HG03025 (cell line): ENCODE measurements around the gene MGME1.

Experiments
- ATAC-seq: cut with Tn5 transposase; IDR thresholded peaks from one replicate; pipeline ENCODE4 v1.9.1; 2021; ENCODE audit warnings: mild to moderate bottlenecking, moderate library complexity; ENCODE audit not compliant: unreplicated experiment, low FRiP score

MGME1 gene, protein sequence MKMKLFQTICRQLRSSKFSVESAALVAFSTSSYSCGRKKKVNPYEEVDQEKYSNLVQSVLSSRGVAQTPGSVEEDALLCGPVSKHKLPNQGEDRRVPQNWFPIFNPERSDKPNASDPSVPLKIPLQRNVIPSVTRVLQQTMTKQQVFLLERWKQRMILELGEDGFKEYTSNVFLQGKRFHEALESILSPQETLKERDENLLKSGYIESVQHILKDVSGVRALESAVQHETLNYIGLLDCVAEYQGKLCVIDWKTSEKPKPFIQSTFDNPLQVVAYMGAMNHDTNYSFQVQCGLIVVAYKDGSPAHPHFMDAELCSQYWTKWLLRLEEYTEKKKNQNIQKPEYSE

DNA sequence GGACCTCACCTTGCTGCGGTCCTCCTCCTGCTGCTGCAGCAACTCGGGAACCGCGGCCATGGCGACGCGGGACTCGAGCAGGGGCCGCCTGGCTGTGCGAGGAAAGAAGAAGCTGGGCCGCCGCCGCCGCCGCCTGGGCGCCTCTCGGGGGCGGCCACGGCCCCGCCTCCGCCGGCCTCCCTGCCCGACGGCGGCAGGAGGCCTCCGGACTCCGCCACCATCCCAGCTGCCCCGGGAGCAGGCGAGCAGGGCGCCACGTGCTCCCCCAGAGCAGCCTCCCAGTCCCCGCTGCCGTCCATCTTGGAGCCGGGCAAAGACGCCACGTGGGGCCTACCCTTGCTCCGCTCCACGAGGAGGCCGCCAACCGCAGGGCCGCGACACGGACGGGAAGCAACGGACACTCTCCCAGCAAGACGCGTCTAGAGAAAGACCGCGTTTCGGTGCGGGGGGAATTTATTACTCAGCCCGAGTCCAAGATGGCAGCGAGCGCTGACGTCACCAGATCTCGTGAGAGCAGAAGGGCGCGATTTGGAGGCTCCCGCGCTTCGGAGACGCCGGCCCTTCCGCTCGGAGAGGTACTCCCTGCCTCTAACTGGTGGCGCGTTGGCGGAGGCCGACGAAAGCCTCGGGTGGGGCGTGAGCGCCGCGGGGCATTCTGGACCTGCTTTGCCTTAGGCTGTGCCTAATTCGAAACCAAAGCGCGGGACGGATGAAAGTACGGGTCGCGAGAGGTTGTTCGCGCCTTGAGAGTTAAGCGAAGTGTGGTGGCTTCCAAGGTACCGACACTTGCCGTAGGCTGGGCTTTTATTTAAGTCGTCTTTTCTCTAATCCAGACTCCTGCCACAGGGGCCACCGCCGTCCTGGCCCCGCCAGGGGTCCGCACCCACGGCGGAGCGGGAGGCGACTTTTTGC lies at the start of gene MGME1, which contains the start of gene SNX5:
Gene MGME1 (plus strand): TSS at position 653 of the 912 bp plus-strand sequence. CDS start 842 bp downstream, outside the sequence.
Gene SNX5 (minus strand): TSS at position 429 of the 912 bp plus-strand sequence. CDS start 369 bp downstream, at position 60.
- ATAC-seq: peak; percentile 83

DNA sequence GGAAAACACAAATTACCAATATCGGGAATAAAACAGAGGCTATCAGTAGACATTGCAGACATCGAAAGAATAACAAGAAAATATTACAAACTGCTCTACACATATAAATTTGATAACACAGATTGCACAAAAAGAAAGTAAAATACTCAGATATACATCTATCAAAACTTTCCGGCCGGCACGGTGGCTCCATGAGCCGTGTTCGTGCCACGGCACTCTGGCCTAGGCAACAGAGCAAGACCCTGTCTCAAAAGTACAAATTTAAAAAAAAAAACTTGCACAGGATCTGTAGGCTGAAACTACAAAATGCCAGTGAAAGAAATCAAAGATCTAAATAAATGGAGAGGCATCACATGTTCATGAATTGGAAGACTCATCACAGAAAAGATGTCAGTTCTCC lies 49.7 kb upstream of the MGME1 start:
- ATAC-seq: no peak

DNA sequence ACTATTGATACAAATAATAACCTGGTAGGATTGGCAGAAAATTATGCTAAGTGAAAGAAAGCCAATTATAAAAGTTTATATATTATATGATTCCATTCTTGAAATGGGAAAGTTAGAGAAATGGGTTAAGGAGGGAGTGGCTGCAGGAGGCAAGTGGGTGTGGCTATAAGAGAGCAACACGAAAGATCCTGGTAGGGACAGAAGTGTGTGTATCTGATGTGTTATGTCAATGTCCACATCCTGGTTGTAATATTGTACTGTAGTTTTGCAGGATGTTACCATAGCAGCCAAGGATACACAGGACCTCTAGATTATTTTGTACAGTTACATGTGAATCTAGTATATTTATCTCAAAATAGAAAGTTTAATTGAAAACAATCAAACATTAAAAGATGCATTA lies 47.0 kb upstream of the MGME1 start:
- no peak for ATAC-seq

DNA sequence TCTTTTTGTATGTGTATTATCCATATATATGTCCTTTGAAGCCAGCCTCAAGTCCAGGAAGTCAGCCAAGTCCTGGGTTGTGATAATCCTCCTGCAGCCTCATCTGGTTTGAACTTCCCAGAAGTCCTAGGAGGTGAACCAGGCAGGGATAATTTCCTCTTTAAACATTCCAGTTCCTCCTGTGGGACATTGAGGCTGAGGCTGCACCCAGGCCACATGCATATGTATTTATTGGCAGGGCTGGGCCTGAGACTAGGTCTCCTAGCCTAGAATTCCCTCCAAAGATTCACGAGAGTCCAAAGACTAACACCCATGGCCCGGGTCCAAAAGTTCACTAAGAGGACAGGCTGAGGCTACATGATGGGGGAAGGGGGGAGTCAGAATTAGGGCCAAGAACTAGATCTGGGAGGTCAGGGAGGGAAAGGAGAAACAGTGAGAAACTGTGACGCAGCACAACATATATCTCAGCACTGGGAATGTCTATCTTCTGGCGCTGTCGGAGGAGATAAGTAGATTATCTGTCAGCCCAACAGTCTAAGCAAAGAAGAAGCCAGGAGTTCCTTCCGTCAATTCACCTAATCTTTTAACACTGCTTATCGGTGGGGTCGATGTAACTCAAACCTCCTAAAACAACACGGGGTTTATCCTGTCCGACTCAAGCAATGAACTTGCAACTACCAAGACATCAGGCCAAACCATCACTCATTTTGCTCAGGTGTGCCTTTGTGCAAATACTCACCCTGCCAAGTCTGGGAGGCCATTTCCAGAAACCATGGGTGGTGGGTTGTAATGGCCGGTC lies 43.5 kb upstream of the MGME1 start:
- no peak for ATAC-seq

DNA sequence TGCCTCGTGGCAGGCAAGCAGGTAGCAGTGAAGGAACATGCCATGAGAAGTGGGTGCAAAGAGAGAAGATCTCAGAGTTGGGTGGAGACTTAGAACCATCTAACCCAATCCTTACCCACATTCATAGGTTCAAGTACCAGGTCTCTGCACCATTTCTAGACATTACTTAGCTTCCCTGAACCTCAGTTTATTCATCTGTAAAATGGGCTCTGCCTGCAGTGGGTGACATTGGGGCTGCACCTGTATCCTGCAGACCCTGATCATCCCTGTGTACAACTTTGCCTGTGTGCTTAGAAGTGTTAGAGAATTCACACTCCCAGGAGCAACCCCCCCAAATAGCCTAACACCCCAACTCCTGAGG lies 42.9 kb upstream of the MGME1 start:
- ATAC-seq: no peak

DNA sequence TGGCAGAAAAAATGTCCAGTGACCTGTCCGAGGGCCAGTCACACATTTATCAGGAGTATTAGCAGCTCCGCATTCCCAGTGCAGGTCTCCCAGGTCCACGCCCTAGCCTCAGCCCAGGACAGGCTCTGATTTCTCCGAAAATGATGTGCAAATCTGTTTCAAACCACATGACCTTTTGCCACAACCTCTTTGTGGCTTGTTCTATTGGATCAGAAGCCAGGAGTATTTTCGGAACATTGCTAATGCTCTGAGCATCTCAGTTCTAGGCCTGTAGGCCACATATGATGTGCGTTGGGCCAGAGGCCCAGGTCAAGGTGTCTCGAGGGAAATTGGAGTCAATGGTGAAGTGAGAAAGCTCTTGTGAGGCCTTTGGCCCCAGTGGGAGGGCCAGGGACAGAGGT lies 40.6 kb upstream of the MGME1 start:
- no peak for ATAC-seq

DNA sequence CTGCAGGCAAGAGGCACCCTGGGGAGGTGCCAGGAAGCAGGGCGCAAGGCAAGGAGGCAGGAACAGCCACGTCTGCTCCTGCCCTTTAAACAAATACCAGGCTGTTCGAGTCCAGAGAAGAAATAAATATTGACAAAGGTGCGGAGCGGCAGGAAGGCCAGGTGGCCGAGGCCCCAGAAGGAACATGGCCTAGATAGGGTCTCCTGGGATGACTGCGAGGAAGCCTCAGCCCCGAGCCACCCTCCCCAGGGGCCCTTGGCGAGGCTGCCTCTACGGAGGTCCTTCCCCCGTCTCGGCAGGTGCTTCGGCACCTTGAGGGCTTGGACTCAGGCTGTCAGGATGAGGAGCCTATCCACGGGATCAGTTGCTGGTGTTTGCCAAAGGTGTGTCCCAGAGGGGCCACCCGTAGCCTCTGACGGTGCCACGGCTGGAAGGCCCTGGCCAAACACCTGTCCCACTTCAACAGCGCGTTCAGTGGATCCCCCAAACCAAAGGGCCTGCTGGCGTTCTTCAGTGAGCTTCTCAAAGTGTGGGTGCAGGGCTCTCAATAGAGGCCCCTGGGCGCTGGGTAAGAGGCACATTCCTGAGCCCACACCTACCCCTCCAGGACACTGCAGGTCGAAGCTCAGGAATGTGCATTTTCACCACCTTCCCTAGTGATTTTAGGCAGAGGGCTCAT lies 40.0 kb upstream of the MGME1 start:
- no peak for ATAC-seq

DNA sequence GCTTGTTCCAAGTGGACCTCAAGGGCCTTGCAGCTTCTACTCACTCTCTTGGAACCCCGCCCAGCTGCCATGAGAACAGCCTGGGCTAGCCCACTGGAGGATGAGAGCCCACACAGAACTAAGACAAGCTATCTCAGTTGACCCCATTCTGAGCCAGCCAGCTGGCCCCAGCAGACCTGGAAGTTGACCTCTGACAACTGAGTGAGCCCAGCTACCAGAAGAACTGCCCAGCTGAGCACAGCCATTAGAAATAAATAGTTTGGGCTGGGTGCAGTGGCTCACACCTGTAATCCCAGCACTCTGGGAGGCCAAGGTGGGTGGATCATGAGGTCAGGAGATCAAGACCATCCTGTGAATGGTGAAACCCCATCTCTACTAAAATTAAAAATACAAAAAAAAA lies 37.3 kb upstream of the MGME1 start:
- ATAC-seq: no peak

DNA sequence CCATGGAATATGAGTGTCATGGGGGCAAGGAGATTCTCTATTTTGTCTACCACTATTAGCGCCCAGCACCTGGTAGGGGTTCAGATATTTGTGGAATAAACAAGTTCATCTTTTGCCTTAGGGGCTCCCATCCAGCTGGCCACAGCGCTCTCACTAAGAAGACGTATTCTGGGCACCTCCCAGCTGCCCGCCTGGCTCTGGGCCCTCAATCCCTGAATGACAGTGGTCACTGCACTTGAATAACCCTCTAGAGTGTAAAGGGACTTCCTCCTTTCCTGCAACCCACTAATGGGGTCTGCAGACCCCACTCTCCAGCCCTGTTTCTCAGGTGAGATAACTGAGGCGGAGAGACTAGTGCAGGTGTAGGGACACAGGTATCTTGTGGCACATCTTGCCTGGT lies 36.4 kb upstream of the MGME1 start:
- no peak for ATAC-seq

DNA sequence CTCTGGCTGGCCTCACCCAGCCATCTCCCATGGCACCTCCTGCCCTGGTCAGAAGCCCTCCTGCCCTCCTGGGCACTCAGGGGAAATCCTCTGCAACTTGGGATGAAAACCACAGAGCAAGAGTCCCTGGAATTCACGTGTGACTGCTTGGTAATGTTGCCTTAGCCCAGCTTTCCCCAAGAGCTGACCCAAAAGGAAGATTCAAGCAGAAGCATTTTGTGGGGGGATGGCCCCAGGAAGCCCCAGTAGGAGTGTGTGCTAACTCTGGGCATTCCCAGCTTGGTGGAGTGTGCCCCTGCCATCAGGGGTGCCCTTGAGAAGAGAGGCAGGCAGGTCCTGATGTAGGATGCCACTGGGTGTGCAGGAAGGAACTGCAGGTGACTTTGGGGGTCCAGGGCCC lies 35.7 kb upstream of the MGME1 start:
- ATAC-seq: no peak

DNA sequence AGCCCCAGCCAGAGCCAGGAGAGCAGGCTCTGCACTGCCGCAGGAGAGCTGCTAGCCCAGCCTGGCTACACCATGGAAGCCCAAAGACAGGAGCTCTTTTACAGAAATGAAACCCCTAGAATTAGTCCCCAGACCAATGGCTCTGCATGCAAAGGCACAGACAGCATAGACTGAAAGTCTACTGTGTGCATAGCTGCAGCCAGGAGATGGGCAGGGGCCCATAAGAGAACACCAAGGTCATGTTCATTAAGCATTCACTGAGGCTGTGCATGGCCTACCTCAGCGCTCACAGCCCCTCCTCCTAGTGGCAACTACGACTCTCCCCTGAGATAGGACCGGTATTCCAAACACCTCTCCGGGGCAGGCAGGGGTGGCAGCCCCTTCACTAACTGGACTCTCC lies 35.1 kb upstream of the MGME1 start:
- peak; percentile 49 for ATAC-seq

DNA sequence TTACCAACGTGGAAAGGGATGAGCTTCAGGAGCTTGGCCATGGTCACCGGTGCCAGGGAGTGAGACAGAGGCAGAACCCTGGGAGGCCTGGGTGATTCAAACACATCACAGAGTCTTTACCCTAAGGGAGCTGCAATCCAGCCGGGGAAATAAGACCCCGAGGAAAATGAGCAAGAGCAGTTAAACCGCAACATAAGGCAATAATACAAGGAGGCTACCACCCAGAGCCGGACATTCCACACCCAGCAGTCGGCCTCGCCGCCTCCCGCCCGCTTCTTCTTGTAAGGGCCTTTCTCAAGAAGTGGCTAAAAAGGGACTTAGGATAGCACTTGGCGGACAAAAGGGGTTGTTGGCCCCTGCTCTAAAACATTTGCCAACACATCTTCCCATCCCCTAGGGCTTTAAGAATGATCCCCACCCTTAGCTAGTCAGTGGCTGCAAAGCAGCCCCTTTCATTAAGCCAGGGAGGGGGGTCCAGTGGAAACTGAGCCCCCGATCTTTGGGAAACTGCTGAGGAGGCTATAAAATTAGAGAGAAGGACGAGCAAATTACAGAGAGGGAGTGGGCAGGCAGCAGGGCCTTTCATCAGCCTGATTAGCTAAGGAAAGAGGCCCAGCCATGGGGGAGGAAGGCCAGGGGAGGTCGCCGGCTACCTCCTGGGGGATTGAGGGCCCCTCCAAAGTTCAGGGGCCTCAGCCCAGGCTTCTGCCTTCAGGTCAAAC lies 34.5 kb upstream of the MGME1 start:
- ATAC-seq: no peak

DNA sequence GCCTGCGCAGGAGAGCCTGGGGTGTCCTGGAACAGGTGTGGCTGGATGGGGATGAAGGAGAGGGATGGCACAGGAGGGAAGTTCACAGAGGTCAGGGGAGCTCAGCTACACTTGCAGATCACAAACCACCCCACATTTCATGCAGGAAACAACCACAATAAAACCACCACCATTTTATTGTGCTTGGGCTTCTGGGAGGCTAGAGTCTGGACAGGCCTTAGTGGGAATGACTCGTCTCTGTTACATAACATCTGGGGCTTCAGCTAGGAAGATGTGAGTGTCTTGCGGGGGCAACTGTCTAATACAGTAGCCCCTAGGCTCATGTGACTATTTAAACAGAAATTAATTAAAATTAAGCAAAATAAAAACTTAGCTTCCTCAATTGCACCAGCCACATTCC lies 33.6 kb upstream of the MGME1 start:
- no peak for ATAC-seq

DNA sequence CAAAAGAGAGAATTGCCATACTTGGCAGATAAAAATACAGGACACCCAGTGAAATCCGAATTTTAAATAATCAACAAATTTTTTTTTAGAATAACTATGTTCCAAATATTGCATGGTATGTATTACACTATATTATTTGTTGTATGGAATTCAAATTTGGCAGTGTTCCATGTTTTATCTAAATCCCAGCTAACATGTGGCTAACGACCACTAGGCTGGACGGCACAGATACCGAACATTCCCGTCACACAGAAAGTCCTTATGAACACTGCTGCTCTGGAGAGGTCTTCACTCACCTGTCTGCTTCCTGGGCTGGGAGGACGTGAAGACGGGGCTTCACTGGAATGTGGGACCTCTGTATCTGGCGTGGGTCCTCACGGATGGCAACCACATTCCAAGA lies 33.1 kb upstream of the MGME1 start:
- no peak for ATAC-seq

DNA sequence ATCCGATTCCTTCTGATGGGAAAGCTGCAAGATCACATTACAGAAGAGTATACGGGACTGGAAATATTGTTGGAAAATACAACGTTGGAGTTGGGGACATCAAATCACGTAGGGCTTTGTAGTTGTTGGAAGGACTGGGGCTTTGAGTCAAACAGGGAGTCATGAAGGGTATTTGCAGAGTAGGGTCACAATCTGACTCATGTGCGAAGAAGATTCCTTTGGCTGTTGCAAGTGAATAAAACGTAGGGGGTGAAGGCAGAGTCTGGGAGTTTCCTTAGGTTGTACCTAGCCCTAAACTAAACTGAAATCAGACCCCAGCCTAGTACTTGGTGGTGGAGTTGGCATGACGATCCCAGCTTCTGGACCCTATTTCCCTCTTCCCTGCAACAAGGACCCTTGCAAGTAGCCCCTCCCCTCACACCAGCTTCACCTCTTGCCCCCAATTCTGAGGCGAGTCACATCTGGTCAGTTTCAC lies 32.5 kb upstream of the MGME1 start:
- no peak for ATAC-seq

DNA sequence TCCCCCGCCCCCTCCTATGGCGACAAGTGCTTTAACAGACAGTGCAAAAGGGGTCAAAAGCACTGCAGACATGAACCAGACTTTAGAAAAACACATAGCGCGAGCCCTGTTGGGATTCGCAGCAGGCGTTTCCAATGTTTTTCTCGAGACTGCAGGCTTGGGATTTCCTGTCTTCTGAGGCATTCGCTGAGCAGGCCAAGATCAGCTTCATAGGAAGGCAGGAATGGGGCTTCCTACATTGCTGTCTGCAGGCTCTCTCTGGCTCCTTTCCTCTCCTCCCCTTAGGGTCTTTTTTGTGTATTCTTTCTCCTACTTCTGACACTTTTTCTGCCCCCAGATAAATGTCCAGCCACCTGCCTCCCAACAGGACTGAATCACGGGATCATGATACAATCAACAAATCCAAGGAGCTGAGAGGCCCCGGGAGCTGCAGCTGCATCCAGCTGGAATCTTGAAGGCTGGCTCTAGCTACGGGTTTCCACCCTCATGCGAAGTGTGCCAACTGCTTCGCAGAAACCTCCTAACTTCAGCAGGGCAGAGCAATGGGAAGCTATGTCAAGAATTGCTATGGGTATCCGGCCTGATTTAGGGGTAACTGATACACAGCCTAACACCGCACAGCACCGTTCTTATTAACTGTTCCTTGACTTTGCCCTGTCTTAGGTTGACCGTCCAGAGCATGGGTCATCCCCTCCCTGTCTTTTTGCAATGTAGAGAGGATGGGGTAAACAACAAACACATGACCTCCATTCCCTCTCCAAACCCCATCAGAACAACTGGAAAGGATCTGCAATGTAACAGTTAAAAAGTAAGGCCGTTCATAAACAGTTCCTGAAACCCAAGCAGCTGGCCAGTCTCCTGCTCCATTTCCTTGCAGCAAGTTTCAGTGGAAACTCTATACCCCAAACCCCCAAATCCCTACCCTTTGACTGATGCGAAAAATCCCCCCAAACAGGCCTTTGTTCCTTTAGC lies 31.8 kb upstream of the MGME1 start:
- no peak for ATAC-seq

DNA sequence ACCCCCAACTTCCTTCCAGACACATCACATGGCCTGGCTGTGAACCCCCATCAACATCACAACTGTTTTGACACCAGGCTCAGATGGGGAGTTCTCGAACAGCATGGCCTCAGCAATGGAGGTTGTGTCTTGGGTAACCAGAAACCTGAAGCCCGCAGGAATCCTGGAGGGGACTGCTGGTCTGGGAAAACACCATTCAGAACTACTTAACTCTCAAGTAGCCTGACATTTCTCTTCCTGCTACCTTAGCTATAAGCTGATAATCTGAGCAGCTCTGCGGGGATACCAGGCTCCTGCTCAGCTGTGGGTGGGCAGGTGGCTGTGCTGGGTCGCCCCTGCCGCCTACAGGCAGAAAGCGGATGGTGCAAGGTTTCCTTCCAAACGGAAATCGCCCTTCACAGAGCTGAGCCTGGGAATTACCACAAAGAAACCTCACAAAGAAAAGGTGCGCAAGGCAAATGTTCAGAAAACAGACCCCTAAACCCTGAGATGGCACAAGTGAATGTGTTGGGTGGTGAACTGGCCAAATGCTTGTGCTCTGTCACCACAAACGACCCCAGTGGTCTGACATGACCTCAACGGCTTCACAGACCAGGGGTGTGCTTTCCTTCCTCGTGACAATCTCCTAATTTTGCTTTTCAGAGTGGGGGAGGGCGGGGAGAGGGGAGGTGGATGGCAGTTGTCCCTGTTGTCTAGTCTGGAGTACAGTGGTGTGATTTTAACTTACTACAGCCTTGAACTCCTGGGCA lies 29.8 kb upstream of the MGME1 start:
- peak; percentile 53 for ATAC-seq
